Keratinocyte (primary cell): ENCODE results near the gene PLAAT3. TPM values are rescaled to one million over a fixed set of nuclear protein-coding genes. Genes with fewer than 3 reads are reported as not detected.

Experiments used
- DNase-seq: peaks from one replicate; pipeline ENCODE4 v3.0.0-alpha.2; 2011; ENCODE audit warnings: low read depth, missing footprints, low spot score
- FAIRE-seq: peaks from 2 replicates; lab custom pipeline; 2011; peaks lifted over from hg19 to GRCh38; lab: Jason Lieb, UNC
- H2AFZ ChIP-seq: 2 replicates; pipeline ENCODE4 v1.6.0; 2012; ENCODE audit warnings: low read length, control low read depth, inconsistent platforms; ENCODE audit not compliant: control insufficient read depth
- H3K27ac ChIP-seq: 2 replicates; pipeline ENCODE4 v1.5.1; 2011; ENCODE audit warnings: low read length; ENCODE audit not compliant: control insufficient read depth, insufficient read depth
- H3K27me3 ChIP-seq: 3 replicates; pipeline ENCODE4 v1.6.0; 2011; ENCODE audit warnings: low read length; ENCODE audit not compliant: control insufficient read depth, insufficient read depth; ENCODE audit errors: extremely low read depth
- H3K36me3 ChIP-seq, 2 experiments: 2 replicates in 1 of 2; 3 replicates in 1 of 2; pipeline ENCODE4 v1.5.1; 2011; ENCODE audit warnings: low read length in 2 of 2, mild to moderate bottlenecking in 1 of 2; ENCODE audit not compliant: control insufficient read depth in 2 of 2, insufficient read depth in 2 of 2; ENCODE audit errors: extremely low read depth in 1 of 2
- H3K4me1 ChIP-seq: 3 replicates; pipeline ENCODE4 v1.5.1; 2011; ENCODE audit warnings: low read length; ENCODE audit not compliant: control insufficient read depth, insufficient read depth; ENCODE audit errors: extremely low read depth
- H3K4me2 ChIP-seq: 3 replicates; pipeline ENCODE4 v1.6.0; 2011; ENCODE audit warnings: low read depth, low read length; ENCODE audit not compliant: control insufficient read depth, insufficient read depth; ENCODE audit errors: extremely low read depth
- H3K4me3 ChIP-seq, 3 experiments: fragments of 200-600 bp in 1 of 3; sonication (generic) in 1 of 3; 2 replicates in 2 of 3; 3 replicates in 1 of 3; pipeline ENCODE4 v1.5.1; 2011 to 2016; ENCODE audit warnings: low read length in 3 of 3, mild to moderate bottlenecking in 3 of 3, control low read depth in 2 of 3, inconsistent platforms in 1 of 3, low read depth in 1 of 3, mixed read lengths in 1 of 3, mixed run types in 1 of 3, moderate library complexity in 1 of 3; ENCODE audit not compliant: control insufficient read depth in 2 of 3, insufficient read depth in 2 of 3; ENCODE audit errors: extremely low read depth in 1 of 3
- H3K79me2 ChIP-seq: 2 replicates; pipeline ENCODE4 v1.6.0; 2012; ENCODE audit warnings: low read length; ENCODE audit not compliant: control insufficient read depth, insufficient read depth
- H3K9ac ChIP-seq: 3 replicates; pipeline ENCODE4 v1.6.0; 2011; ENCODE audit warnings: low read length; ENCODE audit not compliant: control insufficient read depth, insufficient read depth; ENCODE audit errors: extremely low read depth
- H3K9me1 ChIP-seq: 3 replicates; pipeline ENCODE4 v1.6.0; 2011; ENCODE audit warnings: low read length; ENCODE audit not compliant: control insufficient read depth, insufficient read depth; ENCODE audit errors: extremely low read depth
- H3K9me3 ChIP-seq: 2 replicates; pipeline ENCODE4 v1.5.1; 2012; ENCODE audit warnings: low read depth, low read length; ENCODE audit not compliant: control insufficient read depth
- H4K20me1 ChIP-seq: 3 replicates; pipeline ENCODE4 v1.6.0; 2011; ENCODE audit warnings: low read length; ENCODE audit not compliant: control insufficient read depth, insufficient read depth; ENCODE audit errors: extremely low read depth
- EZH2 ChIP-seq: IDR thresholded peaks from one replicate; pipeline ENCODE4 v1.6.1; 2012; ENCODE audit warnings: inconsistent platforms, mild to moderate bottlenecking, low read length, moderate library complexity
- dilution Hi-C: fragments of 300-500 bp; cut with MboI; formaldehyde crosslinking; loops from one replicate; pipeline ENCODE4 v1.7.0; 2020; ENCODE audit warnings: low sequenced_read_pairs; ENCODE audit not compliant: extremely low pct_ligation_motif_present
- polyA plus RNA-seq, 5 experiments: library from polyadenylated mRNA; depleted of rRNA in 3 of 5; stranded (reverse) in 3 of 5; stranded (forward) in 1 of 5; unstranded in 1 of 5; fragments of >200 nt; gene quantifications; 1 replicate in 1 of 5; 2 replicates in 3 of 5; 3 replicates in 1 of 5; pipeline versions ENCODE4 v1.2.1 to v1.2.3, GENCODE V29; 2011 to 2012; ENCODE audit warnings: missing spikeins in 2 of 5, low read depth in 1 of 5, low replicate concordance in 1 of 5
- TF ChIP-seq, protein P1 (sequence below), 3 experiments: IDR thresholded peaks in 1 of 3; conservative IDR thresholded peaks in 1 of 3; optimal IDR thresholded peaks in 1 of 3; 2 replicates in 2 of 3; 3 replicates in 1 of 3; pipeline versions ENCODE3 to v1.5.1; 2011; ENCODE audit warnings: low read length in 3 of 3, mild to moderate bottlenecking in 3 of 3, moderate library complexity in 2 of 3, control low read depth in 1 of 3, inconsistent platforms in 1 of 3; ENCODE audit not compliant: insufficient read depth in 2 of 3; ENCODE audit errors: extremely low read depth in 1 of 3

The PLAAT3 gene
- polyA plus RNA-seq, 1 donor (not counting 4 experiments of a cell fraction or from before 2014, with no cell fraction given), result 0.20 TPM

DNA sequence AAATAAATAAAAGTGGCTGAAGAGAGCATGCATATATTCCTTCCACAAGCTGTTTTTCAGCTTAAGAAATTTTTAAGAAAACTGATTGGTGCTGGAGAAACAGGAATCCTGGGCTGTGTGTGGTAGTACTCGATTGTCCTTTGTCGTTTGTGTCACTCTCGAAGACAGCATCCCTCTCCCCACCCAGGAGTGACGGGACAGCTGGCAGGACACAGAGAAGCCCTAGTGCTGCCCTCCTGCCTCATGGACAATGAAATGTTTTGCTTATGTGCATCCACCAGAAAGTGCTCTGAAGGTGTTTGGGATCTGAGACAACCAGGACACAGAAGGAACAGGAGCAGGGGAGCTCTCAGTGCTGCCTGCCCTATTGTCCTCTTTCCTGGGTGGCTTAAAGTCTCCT is 64.8 kb downstream of the PLAAT3 start:
- DNase-seq, result no peak
- Histone ChIP-seq H4K20me1 (no peaks in the 10 kb centered on the region), H3K36me3 (no peaks in the 10 kb centered on the region), H3K4me3 (no peak overlapping the region), H3K79me2 (no peaks in the 10 kb centered on the region), H3K27ac (no peak overlapping the region), H3K4me1 (peaks cover 2% of the 10 kb centered on the region), H3K9me3 (no peaks in the 10 kb centered on the region), H2AFZ (no peak overlapping the region), H3K27me3 (no peaks in the 10 kb centered on the region), H3K4me2 (no peak overlapping the region), H3K9ac (no peak overlapping the region), H3K9me1 (no peaks in the 10 kb centered on the region)
- TF ChIP-seq, protein P1, sequence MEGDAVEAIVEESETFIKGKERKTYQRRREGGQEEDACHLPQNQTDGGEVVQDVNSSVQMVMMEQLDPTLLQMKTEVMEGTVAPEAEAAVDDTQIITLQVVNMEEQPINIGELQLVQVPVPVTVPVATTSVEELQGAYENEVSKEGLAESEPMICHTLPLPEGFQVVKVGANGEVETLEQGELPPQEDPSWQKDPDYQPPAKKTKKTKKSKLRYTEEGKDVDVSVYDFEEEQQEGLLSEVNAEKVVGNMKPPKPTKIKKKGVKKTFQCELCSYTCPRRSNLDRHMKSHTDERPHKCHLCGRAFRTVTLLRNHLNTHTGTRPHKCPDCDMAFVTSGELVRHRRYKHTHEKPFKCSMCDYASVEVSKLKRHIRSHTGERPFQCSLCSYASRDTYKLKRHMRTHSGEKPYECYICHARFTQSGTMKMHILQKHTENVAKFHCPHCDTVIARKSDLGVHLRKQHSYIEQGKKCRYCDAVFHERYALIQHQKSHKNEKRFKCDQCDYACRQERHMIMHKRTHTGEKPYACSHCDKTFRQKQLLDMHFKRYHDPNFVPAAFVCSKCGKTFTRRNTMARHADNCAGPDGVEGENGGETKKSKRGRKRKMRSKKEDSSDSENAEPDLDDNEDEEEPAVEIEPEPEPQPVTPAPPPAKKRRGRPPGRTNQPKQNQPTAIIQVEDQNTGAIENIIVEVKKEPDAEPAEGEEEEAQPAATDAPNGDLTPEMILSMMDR (optimal IDR thresholded peaks at IDR 0.05 in 1 of 3, IDR thresholded peaks at IDR 0.05 in 1 of 3, conservative IDR thresholded peaks at IDR 0.05 in 1 of 3; ENCODE audit: extremely low read depth in 1 of 3, insufficient read depth in 2 of 3, low read length in 3 of 3), result no peak
- TF ChIP-seq EZH2, result no peak
- dilution Hi-C loops, result no loop called here
- no peak for FAIRE-seq

DNA sequence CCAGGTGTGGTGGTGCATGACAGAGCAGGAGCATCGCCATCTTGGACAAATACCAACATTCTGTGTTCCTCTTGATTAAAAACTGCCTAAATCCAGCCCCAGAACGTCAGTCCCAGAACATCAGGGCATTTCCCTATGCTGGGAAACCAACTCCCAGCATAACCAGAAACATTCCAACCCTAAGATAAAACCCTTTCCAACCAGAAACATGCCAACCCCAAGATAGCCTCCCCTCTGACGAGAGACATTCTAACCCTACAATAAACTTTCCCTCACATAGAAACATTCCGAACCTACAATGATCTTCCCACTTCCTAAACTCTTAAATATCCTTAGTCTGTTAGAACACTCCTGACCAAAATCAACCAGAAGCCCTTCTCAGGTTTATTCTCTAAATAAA is 66.1 kb downstream of the PLAAT3 start:
- FAIRE-seq (no peak), DNase-seq (no peak)
- no peaks in the 10 kb centered on the region for H3K79me2 ChIP-seq
- no peaks in the 10 kb centered on the region for H3K4me1 ChIP-seq
- no peak overlapping the region for H3K4me3 ChIP-seq
- no peak overlapping the region for H3K27ac ChIP-seq
- H3K9ac ChIP-seq, result no peak overlapping the region
- dilution Hi-C loops, result no loop called here
- TF ChIP-seq, protein P1 (optimal IDR thresholded peaks at IDR 0.05 in 1 of 3, IDR thresholded peaks at IDR 0.05 in 1 of 3, conservative IDR thresholded peaks at IDR 0.05 in 1 of 3; ENCODE audit: extremely low read depth in 1 of 3, insufficient read depth in 2 of 3, low read length in 3 of 3), result no peak
- TF ChIP-seq EZH2, result no peak
- H3K36me3 ChIP-seq, result no peaks in the 10 kb centered on the region
- no peak overlapping the region for H3K4me2 ChIP-seq
- H2AFZ ChIP-seq, result no peak overlapping the region
- no peaks in the 10 kb centered on the region for H3K27me3 ChIP-seq
- no peaks in the 10 kb centered on the region for H3K9me3 ChIP-seq
- H4K20me1 ChIP-seq, result no peaks in the 10 kb centered on the region
- no peaks in the 10 kb centered on the region for H3K9me1 ChIP-seq
